Tibial nerve (tissue), 3 donors: ENCODE results near the gene LTB.

Source experiments
- POLR2A ChIP-seq, 2 donors: fragments of 450-650 bp; IDR thresholded peaks; one replicate each; pipeline ENCODE4 v1.6.1; 2017; ENCODE audit warnings: antibody characterized with exemption in 2 of 2, mild to moderate bottlenecking in 2 of 2, moderate library complexity in 2 of 2
- TF ChIP-seq, protein P1 (sequence below), 5 experiments: fragments of 200-600 bp in 3 of 5; fragments of 450-650 bp in 2 of 5; sonication (generic) in 3 of 5; IDR thresholded peaks; one replicate each; pipeline ENCODE4 v1.5.1; 2016 to 2019; ENCODE audit warnings: antibody characterized with exemption in 5 of 5, mild to moderate bottlenecking in 3 of 5, moderate library complexity in 2 of 5

DNA sequence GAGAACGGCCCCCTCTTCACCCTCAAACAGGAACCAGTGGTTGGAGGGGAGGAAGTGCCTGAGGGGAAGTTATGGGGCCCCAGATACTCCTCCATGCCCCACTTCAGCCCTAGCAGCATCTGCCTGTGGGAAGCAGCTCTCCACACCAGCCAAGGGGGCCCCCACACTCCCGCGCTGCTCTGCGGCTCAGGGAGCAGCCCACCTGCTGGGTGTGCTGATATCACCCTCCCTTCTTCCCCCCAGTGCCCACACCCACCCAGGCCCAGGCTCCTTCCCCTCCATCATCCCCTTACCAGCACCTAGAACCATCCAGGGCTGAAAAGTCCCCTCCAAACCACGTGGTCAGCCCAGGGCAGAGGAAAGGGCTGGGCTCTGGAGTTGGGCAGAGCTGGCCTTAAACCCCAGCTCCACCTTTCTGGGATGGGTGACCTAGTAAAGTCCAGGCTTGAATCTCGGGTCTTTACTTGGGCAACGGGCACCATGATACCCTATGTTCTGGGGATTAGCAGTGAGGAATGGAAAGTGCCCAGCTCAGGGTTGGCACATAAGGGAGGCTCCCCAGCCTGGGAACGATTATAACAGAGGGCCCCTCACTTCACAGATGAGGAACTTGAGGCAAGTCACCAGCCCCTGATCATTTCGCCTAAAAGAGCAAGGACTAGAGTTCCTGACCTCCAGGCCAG is 4.5 kb upstream of the LTB start:
- TF ChIP-seq, protein P1, sequence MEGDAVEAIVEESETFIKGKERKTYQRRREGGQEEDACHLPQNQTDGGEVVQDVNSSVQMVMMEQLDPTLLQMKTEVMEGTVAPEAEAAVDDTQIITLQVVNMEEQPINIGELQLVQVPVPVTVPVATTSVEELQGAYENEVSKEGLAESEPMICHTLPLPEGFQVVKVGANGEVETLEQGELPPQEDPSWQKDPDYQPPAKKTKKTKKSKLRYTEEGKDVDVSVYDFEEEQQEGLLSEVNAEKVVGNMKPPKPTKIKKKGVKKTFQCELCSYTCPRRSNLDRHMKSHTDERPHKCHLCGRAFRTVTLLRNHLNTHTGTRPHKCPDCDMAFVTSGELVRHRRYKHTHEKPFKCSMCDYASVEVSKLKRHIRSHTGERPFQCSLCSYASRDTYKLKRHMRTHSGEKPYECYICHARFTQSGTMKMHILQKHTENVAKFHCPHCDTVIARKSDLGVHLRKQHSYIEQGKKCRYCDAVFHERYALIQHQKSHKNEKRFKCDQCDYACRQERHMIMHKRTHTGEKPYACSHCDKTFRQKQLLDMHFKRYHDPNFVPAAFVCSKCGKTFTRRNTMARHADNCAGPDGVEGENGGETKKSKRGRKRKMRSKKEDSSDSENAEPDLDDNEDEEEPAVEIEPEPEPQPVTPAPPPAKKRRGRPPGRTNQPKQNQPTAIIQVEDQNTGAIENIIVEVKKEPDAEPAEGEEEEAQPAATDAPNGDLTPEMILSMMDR (IDR thresholded peaks at IDR 0.05), result no peak
- TF ChIP-seq POLR2A (IDR thresholded peaks at IDR 0.05), result no peak
